Fibroblast of lung (primary cell): ENCODE data around the gene SLC7A6OS. TPM values are rescaled to one million over a fixed set of nuclear protein-coding genes. Genes with fewer than 3 reads are reported as not detected.

ENCODE experiments used
- DNase-seq, 2 donors: peaks; one replicate each; pipeline versions ENCODE4 v3.0.0 to v3.0.0-alpha.2; 2010; ENCODE audit warnings: low read depth in 2 of 2
- H2AFZ ChIP-seq: 2 replicates; pipeline ENCODE4 v1.5.1; 2012; ENCODE audit warnings: low read length, control low read depth, inconsistent platforms
- H3K27ac ChIP-seq: 2 replicates; pipeline ENCODE4 v1.5.1; 2011; ENCODE audit warnings: low read length, control low read depth; ENCODE audit not compliant: insufficient read depth
- H3K27me3 ChIP-seq: 2 replicates; pipeline ENCODE4 v1.5.1; 2011; ENCODE audit warnings: mild to moderate bottlenecking, low read length; ENCODE audit not compliant: control insufficient read depth, insufficient read depth
- H3K36me3 ChIP-seq: 2 replicates; pipeline ENCODE4 v1.5.1; 2011; ENCODE audit warnings: low read length; ENCODE audit not compliant: control insufficient read depth, insufficient read depth
- H3K4me1 ChIP-seq: 2 replicates; pipeline ENCODE4 v1.5.1; 2011; ENCODE audit warnings: low read length; ENCODE audit not compliant: control insufficient read depth, insufficient read depth; ENCODE audit errors: extremely low read depth
- H3K4me2 ChIP-seq: 2 replicates; pipeline ENCODE4 v1.5.1; 2011; ENCODE audit warnings: low read length, control low read depth; ENCODE audit not compliant: insufficient read depth; ENCODE audit errors: extremely low read depth
- H3K4me3 ChIP-seq, 4 experiments: fragments of 200-600 bp in 1 of 4; sonication (generic) in 1 of 4; replicated peaks in 1 of 4; 2 replicates each; pipeline ENCODE4 v1.5.1; 2011 to 2016; ENCODE audit warnings: low read length in 4 of 4, low read depth in 3 of 4, mild to moderate bottlenecking in 3 of 4, control low read depth in 2 of 4, inconsistent platforms in 1 of 4, mixed read lengths in 1 of 4; ENCODE audit not compliant: insufficient read depth in 1 of 4; ENCODE audit errors: control extremely low read depth in 1 of 4
- H3K79me2 ChIP-seq: 2 replicates; pipeline ENCODE4 v1.5.1; 2012; ENCODE audit warnings: mild to moderate bottlenecking, low read length, inconsistent platforms; ENCODE audit not compliant: control insufficient read depth, insufficient read depth
- H3K9ac ChIP-seq: 2 replicates; pipeline ENCODE4 v1.5.1; 2011; ENCODE audit warnings: mild to moderate bottlenecking, low read length, control low read depth; ENCODE audit not compliant: insufficient read depth
- H3K9me3 ChIP-seq: 2 replicates; pipeline ENCODE4 v1.5.1; 2012; ENCODE audit warnings: low read depth, low read length; ENCODE audit not compliant: control insufficient read depth, insufficient read depth
- H4K20me1 ChIP-seq: 2 replicates; pipeline ENCODE4 v1.5.1; 2011; ENCODE audit warnings: low read length; ENCODE audit not compliant: control insufficient read depth, insufficient read depth; ENCODE audit errors: extremely low read depth
- EZH2 ChIP-seq: IDR thresholded peaks from 2 replicates; pipeline ENCODE4 v1.5.1; 2012; ENCODE audit warnings: low read length, control low read depth, mild to moderate bottlenecking; ENCODE audit errors: missing control alignments
- polyA plus RNA-seq, 2 donors: library from polyadenylated mRNA; depleted of rRNA in 1 of 2; stranded (reverse) in 1 of 2; unstranded in 1 of 2; fragments of >200 nt; gene quantifications; 2 replicates each; pipeline ENCODE4 v1.2.1, GENCODE V29; 2011 to 2012; ENCODE audit warnings: missing spikeins in 1 of 2
- total RNA-seq: library from RNA; depleted of rRNA; stranded (reverse); fragments of >200 nt; gene quantifications from 2 replicates; pipeline ENCODE4 v1.2.1, GENCODE V29; 2014
- TF ChIP-seq, protein P1 (sequence below), 2 donors: IDR thresholded peaks in 1 of 2; conservative IDR thresholded peaks in 1 of 2; 1 replicate in 1 of 2; 2 replicates in 1 of 2; pipeline ENCODE4 v1.5.1; 2011 to 2012; ENCODE audit warnings: low read length in 2 of 2, control low read depth in 1 of 2, inconsistent platforms in 1 of 2, low read depth in 1 of 2, mild to moderate bottlenecking in 1 of 2

Gene SLC7A6OS
- total and polyA plus RNA-seq, 2 donors (not counting 1 experiment from before 2014, with no cell fraction given): 8.7 to 19.5 TPM

- peak overlapping the region; percentile 79 to 99 (median 94) for H3K4me3 ChIP-seq
- H3K4me1 ChIP-seq: peaks cover 5% of the 10 kb centered on the region
- DNase-seq: peak; percentile 46 to 79
- peak overlapping the region; percentile 99 for H3K4me2 ChIP-seq
- H3K36me3 ChIP-seq: peaks cover 1% of the 10 kb centered on the region
- no peaks in the 10 kb centered on the region for H4K20me1 ChIP-seq
- H3K79me2 ChIP-seq: peaks cover 45% of the 10 kb centered on the region
- H3K27ac ChIP-seq: peak overlapping the region; percentile 98
- H3K9me3 ChIP-seq: no peaks in the 10 kb centered on the region
- no peaks in the 10 kb centered on the region for H3K27me3 ChIP-seq
- H3K9ac ChIP-seq: peak overlapping the region; percentile 95
- no peak for TF ChIP-seq EZH2
- TF ChIP-seq, protein P1, sequence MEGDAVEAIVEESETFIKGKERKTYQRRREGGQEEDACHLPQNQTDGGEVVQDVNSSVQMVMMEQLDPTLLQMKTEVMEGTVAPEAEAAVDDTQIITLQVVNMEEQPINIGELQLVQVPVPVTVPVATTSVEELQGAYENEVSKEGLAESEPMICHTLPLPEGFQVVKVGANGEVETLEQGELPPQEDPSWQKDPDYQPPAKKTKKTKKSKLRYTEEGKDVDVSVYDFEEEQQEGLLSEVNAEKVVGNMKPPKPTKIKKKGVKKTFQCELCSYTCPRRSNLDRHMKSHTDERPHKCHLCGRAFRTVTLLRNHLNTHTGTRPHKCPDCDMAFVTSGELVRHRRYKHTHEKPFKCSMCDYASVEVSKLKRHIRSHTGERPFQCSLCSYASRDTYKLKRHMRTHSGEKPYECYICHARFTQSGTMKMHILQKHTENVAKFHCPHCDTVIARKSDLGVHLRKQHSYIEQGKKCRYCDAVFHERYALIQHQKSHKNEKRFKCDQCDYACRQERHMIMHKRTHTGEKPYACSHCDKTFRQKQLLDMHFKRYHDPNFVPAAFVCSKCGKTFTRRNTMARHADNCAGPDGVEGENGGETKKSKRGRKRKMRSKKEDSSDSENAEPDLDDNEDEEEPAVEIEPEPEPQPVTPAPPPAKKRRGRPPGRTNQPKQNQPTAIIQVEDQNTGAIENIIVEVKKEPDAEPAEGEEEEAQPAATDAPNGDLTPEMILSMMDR (conservative IDR thresholded peaks at IDR 0.05 in 1 of 2, IDR thresholded peaks at IDR 0.05 in 1 of 2; ENCODE audit: low read depth in 1 of 2, low read length in 2 of 2): no peak
- H2AFZ ChIP-seq: peak overlapping the region; percentile 85
Measured at GRCh38 chr16:68265078-68265920, 45.4 kb downstream of the SLC7A6OS start.

- peak within 1 kb of the TSS; percentile 98 for H3K27ac ChIP-seq
- no peaks in the 10 kb centered on the region for H4K20me1 ChIP-seq
- peaks cover 36% of the 10 kb centered on the region for H3K79me2 ChIP-seq
- peak within 1 kb of the TSS; percentile 99 for H3K4me2 ChIP-seq
- H3K9me3 ChIP-seq: no peaks in the 10 kb centered on the region
- peak within 1 kb of the TSS; percentile 95 for H3K9ac ChIP-seq
- TF ChIP-seq EZH2: no peak
- TF ChIP-seq, protein P1 (conservative IDR thresholded peaks at IDR 0.05 in 1 of 2, IDR thresholded peaks at IDR 0.05 in 1 of 2; ENCODE audit: low read depth in 1 of 2, low read length in 2 of 2): peak in 1 of 2 donors; percentile 45
- peaks cover 7% of the 10 kb centered on the region for H3K36me3 ChIP-seq
- peak within 1 kb of the TSS; percentile 85 for H2AFZ ChIP-seq
- peak; percentile 64 to 68 for DNase-seq
- peak within 1 kb of the TSS; percentile 79 to 99 (median 94) for H3K4me3 ChIP-seq
- peaks cover 5% of the 10 kb centered on the region for H3K4me1 ChIP-seq
- H3K27me3 ChIP-seq: no peaks in the 10 kb centered on the region
Measured at GRCh38 chr16:68264128-68265077, 46.3 kb downstream of the SLC7A6OS start, which contains the start of gene SLC7A6. Gene SLC7A6 (plus strand): TSS chr16:68264526. CDS start chr16:68274727, 10,201 bp downstream.
